ENCODE results near the gene VAC14. TPM values are rescaled to one million over a fixed set of nuclear protein-coding genes. Genes with fewer than 3 reads are reported as not detected.

VAC14 gene
- total RNA-seq, 2 donors from 2014 or later, result 33.6 to 50.9 TPM

- ATAC-seq, result no peak
- no peaks in the 10 kb centered on the region for H3K9me3 Mint-ChIP-seq
- H3K36me3 Mint-ChIP-seq, result peaks cover 5% of the 10 kb centered on the region
- H3K27ac Mint-ChIP-seq, result no peak overlapping the region
- peaks cover 11 to 20% of the 10 kb centered on the region in 2 donors for H3K4me1 Mint-ChIP-seq (ENCODE audit: low read depth in 2 of 2)
- no peaks in the 10 kb centered on the region for H3K27me3 Mint-ChIP-seq
- H3K4me3 Mint-ChIP-seq, result no peak overlapping the region
- DNase-seq (ENCODE audit: low spot score), result no peak
These were observed 60.6 kb downstream of the VAC14 start for GRCh38 chr16:70740174-70740913.

GRCh38 chr16:70739389-70739788 is 61.6 kb downstream of the VAC14 start:
- no peak for ATAC-seq
- Mint-ChIP-seq H3K9me3 (no peaks in the 10 kb centered on the region), H3K36me3 (peaks cover 5% of the 10 kb centered on the region), H3K4me3 (no peak overlapping the region), H3K27me3 (no peaks in the 10 kb centered on the region), H3K4me1 (ENCODE audit: low read depth in 2 of 2) (peaks cover 11 to 20% of the 10 kb centered on the region in 2 donors), H3K27ac (no peak overlapping the region)
- DNase-seq (ENCODE audit: low spot score), result no peak

GRCh38 chr16:70738083-70738977 is 62.6 kb downstream of the VAC14 start:
- Mint-ChIP-seq H3K4me1 (ENCODE audit: low read depth in 2 of 2) (peaks cover 11 to 17% of the 10 kb centered on the region in 2 donors), H3K27ac (peak overlapping the region; percentile 71 to 80), H3K9me3 (no peaks in the 10 kb centered on the region), H3K4me3 (peak overlapping the region; percentile 55), H3K27me3 (no peaks in the 10 kb centered on the region), H3K36me3 (peaks cover 1% of the 10 kb centered on the region)
- ATAC-seq (no peak), DNase-seq (ENCODE audit: low spot score) (no peak)

- DNase-seq (ENCODE audit: low spot score), result no peak
- no peaks in the 10 kb centered on the region for H3K9me3 Mint-ChIP-seq
- peak; percentile 78 to 86 for ATAC-seq
- H3K27me3 Mint-ChIP-seq, result no peaks in the 10 kb centered on the region
- H3K27ac Mint-ChIP-seq, result peak overlapping the region; percentile 71 to 80
- H3K4me1 Mint-ChIP-seq (ENCODE audit: low read depth in 2 of 2), result peaks cover 11 to 18% of the 10 kb centered on the region in 2 donors
- H3K36me3 Mint-ChIP-seq, result no peaks in the 10 kb centered on the region
- H3K4me3 Mint-ChIP-seq, result peak overlapping the region; percentile 55
These were observed 63.4 kb downstream of the VAC14 start for GRCh38 chr16:70737377-70738082.

- DNase-seq (ENCODE audit: low spot score), result no peak
- Mint-ChIP-seq H3K36me3 (no peaks in the 10 kb centered on the region), H3K9me3 (no peaks in the 10 kb centered on the region), H3K27me3 (no peaks in the 10 kb centered on the region), H3K27ac (peak overlapping the region in 1 of 2 donors; percentile 80), H3K4me3 (no peak overlapping the region), H3K4me1 (ENCODE audit: low read depth in 2 of 2) (peaks cover 11 to 18% of the 10 kb centered on the region in 2 donors)
- peak in 1 of 2 donors; percentile 41 for ATAC-seq
These were observed 64.2 kb downstream of the VAC14 start for GRCh38 chr16:70736465-70737376.

- Mint-ChIP-seq H3K4me3 (no peak overlapping the region), H3K27ac (no peak overlapping the region), H3K9me3 (no peaks in the 10 kb centered on the region), H3K27me3 (no peaks in the 10 kb centered on the region), H3K4me1 (ENCODE audit: low read depth in 2 of 2) (peaks cover 11 to 18% of the 10 kb centered on the region in 2 donors), H3K36me3 (no peaks in the 10 kb centered on the region)
- DNase-seq (ENCODE audit: low spot score), result no peak
- no peak for ATAC-seq
These were observed 65.6 kb downstream of the VAC14 start for GRCh38 chr16:70735141-70735979.

GRCh38 chr16:70734522-70735095 is 66.3 kb downstream of the VAC14 start:
- Mint-ChIP-seq H3K36me3 (no peaks in the 10 kb centered on the region), H3K4me3 (no peak overlapping the region), H3K9me3 (no peaks in the 10 kb centered on the region), H3K27me3 (no peaks in the 10 kb centered on the region), H3K4me1 (ENCODE audit: low read depth in 2 of 2) (peaks cover 11 to 22% of the 10 kb centered on the region in 2 donors), H3K27ac (no peak overlapping the region)
- no peak for DNase-seq (ENCODE audit: low spot score)
- no peak for ATAC-seq

- no peak for DNase-seq (ENCODE audit: low spot score)
- no peak overlapping the region for H3K4me3 Mint-ChIP-seq
- H3K36me3 Mint-ChIP-seq, result no peaks in the 10 kb centered on the region
- H3K27me3 Mint-ChIP-seq, result no peaks in the 10 kb centered on the region
- ATAC-seq, result no peak
- H3K27ac Mint-ChIP-seq, result no peak overlapping the region
- peaks cover 0 to 6% of the 10 kb centered on the region in 2 donors for H3K4me1 Mint-ChIP-seq (ENCODE audit: low read depth in 2 of 2)
- no peaks in the 10 kb centered on the region for H3K9me3 Mint-ChIP-seq
These were observed 70.0 kb downstream of the VAC14 start for GRCh38 chr16:70730944-70731343.

- DNase-seq (ENCODE audit: low spot score) (no peak), ATAC-seq (no peak)
- no peaks in the 10 kb centered on the region for H3K36me3 Mint-ChIP-seq
- no peaks in the 10 kb centered on the region for H3K9me3 Mint-ChIP-seq
- H3K27me3 Mint-ChIP-seq, result no peaks in the 10 kb centered on the region
- no peak overlapping the region for H3K27ac Mint-ChIP-seq
- peaks cover 0 to 6% of the 10 kb centered on the region in 2 donors for H3K4me1 Mint-ChIP-seq (ENCODE audit: low read depth in 2 of 2)
- no peak overlapping the region for H3K4me3 Mint-ChIP-seq
These were observed 70.9 kb downstream of the VAC14 start for GRCh38 chr16:70730031-70730430.

- Mint-ChIP-seq H3K4me3 (no peak overlapping the region), H3K9me3 (no peaks in the 10 kb centered on the region), H3K4me1 (ENCODE audit: low read depth in 2 of 2) (peaks cover 0 to 6% of the 10 kb centered on the region in 2 donors), H3K27me3 (no peaks in the 10 kb centered on the region), H3K27ac (no peak overlapping the region), H3K36me3 (no peaks in the 10 kb centered on the region)
- no peak for ATAC-seq
- no peak for DNase-seq (ENCODE audit: low spot score)
These were observed 71.7 kb downstream of the VAC14 start for GRCh38 chr16:70729292-70729691.

GRCh38 chr16:70728150-70728549 is 72.8 kb downstream of the VAC14 start:
- H3K4me1 Mint-ChIP-seq (ENCODE audit: low read depth in 2 of 2), result peaks cover 0 to 5% of the 10 kb centered on the region in 2 donors
- no peaks in the 10 kb centered on the region for H3K9me3 Mint-ChIP-seq
- H3K27ac Mint-ChIP-seq, result no peak overlapping the region
- ATAC-seq (no peak), DNase-seq (ENCODE audit: low spot score) (no peak)
- no peaks in the 10 kb centered on the region for H3K27me3 Mint-ChIP-seq
- no peak overlapping the region for H3K4me3 Mint-ChIP-seq
- H3K36me3 Mint-ChIP-seq, result no peaks in the 10 kb centered on the region

- Mint-ChIP-seq H3K27ac (no peak overlapping the region), H3K9me3 (no peaks in the 10 kb centered on the region), H3K4me3 (no peak overlapping the region), H3K4me1 (ENCODE audit: low read depth in 2 of 2) (peaks cover 0 to 3% of the 10 kb centered on the region in 2 donors), H3K27me3 (no peaks in the 10 kb centered on the region), H3K36me3 (no peaks in the 10 kb centered on the region)
- ATAC-seq (no peak), DNase-seq (ENCODE audit: low spot score) (no peak)
These were observed 74.0 kb downstream of the VAC14 start for GRCh38 chr16:70726892-70727361.

All from natural killer cell treated with Interleukin-12 subunit alpha and Interleukin-12 subunit beta and Interleukin-15 and Interleukin-18, amount 100 ng/mL, for 72 hours (primary cell).